ENCODE results near the gene SH3BP1. TPM values are rescaled to one million over a fixed set of nuclear protein-coding genes. Genes with fewer than 3 reads are reported as not detected.
A peak's percentile ranks its signal among the peaks of the same experiment; 100 is the strongest.

The SH3BP1 gene
- total and polyA plus RNA-seq, 2 of the 13 experiments (the other 11 are each of a cell fraction or from before 2014, with no cell fraction given): 8.4 to 18.5 TPM

DNA sequence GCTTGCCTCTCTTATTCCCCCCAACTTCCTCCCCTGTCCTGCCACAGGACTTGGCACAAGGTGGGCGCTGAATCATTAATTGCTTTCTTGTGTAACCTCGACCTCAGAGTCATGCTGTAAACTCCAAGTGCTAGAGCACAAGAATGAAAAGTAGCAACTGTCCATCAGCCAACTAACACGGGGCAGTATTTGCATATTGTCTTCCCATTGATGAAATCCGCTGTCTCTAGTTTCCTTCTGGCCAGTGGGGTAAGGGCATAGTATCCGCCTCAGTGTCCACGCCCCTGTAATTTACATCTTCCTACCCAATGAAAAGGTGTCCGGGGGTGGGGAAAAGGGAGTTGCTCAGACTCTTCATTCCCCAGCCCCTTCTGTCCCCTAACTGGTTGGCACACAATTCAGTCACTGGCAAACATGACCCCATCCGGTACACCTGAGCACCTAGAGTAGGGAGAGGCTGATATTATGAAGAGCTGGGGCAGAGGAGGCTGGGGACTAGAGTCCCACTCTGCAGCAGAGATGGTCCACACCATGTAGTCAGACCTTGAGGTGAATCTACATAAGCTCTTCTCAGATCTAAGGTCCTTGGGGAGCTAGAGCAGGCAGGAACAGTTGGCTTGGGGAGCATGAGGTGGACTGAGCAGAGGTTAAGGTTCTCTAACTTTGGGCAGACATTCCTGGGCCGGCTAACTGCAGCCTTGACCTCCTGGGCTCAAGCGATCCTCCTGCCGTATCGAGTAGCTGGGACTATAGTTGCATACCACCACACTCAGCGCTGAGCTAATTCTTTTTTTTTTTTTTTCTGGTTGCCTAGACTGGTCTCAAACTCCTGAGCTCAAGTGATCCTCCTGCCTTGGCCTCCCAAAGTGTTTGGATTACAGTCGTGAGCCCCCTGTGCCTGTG lies 37.7 kb upstream of the SH3BP1 start (continued):
- TF ChIP-seq, protein P1, sequence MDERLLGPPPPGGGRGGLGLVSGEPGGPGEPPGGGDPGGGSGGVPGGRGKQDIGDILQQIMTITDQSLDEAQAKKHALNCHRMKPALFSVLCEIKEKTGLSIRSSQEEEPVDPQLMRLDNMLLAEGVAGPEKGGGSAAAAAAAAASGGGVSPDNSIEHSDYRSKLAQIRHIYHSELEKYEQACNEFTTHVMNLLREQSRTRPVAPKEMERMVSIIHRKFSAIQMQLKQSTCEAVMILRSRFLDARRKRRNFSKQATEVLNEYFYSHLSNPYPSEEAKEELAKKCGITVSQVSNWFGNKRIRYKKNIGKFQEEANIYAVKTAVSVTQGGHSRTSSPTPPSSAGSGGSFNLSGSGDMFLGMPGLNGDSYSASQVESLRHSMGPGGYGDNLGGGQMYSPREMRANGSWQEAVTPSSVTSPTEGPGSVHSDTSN (CRISPR knock-in tag; IDR thresholded peaks at IDR 0.05): peak; percentile 87
- 0 out of 2 replicates have a peak, but pooled peaks have one; percentile 8 for TF ChIP-seq HDAC1 (CRISPR knock-in tag; IDR thresholded peaks at IDR 0.05)
- peak; percentile 37; the same call in 1 of the 2 replicates for TF ChIP-seq ATF1 (CRISPR knock-in tag; IDR thresholded peaks at IDR 0.05)
- TF ChIP-seq, protein P2, sequence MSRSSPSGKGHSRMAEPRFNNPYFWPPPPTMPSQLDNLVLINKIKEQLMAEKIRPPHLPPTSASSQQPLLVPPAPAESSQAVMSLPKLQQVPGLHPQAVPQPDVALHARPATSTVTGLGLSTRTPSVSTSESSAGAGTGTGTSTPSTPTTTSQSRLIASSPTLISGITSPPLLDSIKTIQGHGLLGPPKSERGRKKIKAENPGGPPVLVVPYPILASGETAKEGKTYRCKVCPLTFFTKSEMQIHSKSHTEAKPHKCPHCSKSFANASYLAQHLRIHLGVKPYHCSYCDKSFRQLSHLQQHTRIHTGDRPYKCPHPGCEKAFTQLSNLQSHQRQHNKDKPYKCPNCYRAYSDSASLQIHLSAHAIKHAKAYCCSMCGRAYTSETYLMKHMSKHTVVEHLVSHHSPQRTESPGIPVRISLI (CRISPR knock-in tag; IDR thresholded peaks at IDR 0.05; ENCODE audit: borderline replicate concordance): peak; percentile 69
- TF ChIP-seq CREB1 (IDR thresholded peaks at IDR 0.05): peak; percentile 64; the same call in 1 of the 2 replicates
- peak; percentile 67 for TF ChIP-seq CREB1 (CRISPR knock-in tag; IDR thresholded peaks at IDR 0.05)
- TF ChIP-seq ZNF251 (CRISPR knock-in tag; IDR thresholded peaks at IDR 0.05): no peak
- TF ChIP-seq ZNF232 (CRISPR knock-in tag; IDR thresholded peaks at IDR 0.05; ENCODE audit: borderline replicate concordance): 0 out of 2 replicates have a peak, but pooled peaks have one; percentile 30
- TF ChIP-seq, protein P3, sequence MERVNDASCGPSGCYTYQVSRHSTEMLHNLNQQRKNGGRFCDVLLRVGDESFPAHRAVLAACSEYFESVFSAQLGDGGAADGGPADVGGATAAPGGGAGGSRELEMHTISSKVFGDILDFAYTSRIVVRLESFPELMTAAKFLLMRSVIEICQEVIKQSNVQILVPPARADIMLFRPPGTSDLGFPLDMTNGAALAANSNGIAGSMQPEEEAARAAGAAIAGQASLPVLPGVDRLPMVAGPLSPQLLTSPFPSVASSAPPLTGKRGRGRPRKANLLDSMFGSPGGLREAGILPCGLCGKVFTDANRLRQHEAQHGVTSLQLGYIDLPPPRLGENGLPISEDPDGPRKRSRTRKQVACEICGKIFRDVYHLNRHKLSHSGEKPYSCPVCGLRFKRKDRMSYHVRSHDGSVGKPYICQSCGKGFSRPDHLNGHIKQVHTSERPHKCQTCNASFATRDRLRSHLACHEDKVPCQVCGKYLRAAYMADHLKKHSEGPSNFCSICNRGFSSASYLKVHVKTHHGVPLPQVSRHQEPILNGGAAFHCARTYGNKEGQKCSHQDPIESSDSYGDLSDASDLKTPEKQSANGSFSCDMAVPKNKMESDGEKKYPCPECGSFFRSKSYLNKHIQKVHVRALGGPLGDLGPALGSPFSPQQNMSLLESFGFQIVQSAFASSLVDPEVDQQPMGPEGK (CRISPR knock-in tag; IDR thresholded peaks at IDR 0.05): peak; percentile 41; the same call in 1 of the 2 replicates
- no peak for TF ChIP-seq MAF1 (CRISPR knock-in tag; IDR thresholded peaks at IDR 0.05; ENCODE audit: borderline replicate concordance)
- no peak for TF ChIP-seq ZKSCAN8 (CRISPR knock-in tag; IDR thresholded peaks at IDR 0.05; ENCODE audit: borderline replicate concordance)
- 0 out of 2 replicates have a peak, but pooled peaks have one; percentile 16 for TF ChIP-seq ZNF619 (CRISPR knock-in tag; IDR thresholded peaks at IDR 0.05)
- no peak for TF ChIP-seq ZNF839 (CRISPR knock-in tag; IDR thresholded peaks at IDR 0.05; ENCODE audit: borderline replicate concordance)
- no peak for TF ChIP-seq ZNF672 (CRISPR knock-in tag; IDR thresholded peaks at IDR 0.05)
- no peak; the same call in 1 of the 2 replicates for TF ChIP-seq MED1 (CRISPR knock-in tag; IDR thresholded peaks at IDR 0.05)
- TF ChIP-seq AGO1 (IDR thresholded peaks at IDR 0.05; ENCODE audit: low read depth, low read length, poor library complexity, severe bottlenecking): no peak
- TF ChIP-seq, protein P4, sequence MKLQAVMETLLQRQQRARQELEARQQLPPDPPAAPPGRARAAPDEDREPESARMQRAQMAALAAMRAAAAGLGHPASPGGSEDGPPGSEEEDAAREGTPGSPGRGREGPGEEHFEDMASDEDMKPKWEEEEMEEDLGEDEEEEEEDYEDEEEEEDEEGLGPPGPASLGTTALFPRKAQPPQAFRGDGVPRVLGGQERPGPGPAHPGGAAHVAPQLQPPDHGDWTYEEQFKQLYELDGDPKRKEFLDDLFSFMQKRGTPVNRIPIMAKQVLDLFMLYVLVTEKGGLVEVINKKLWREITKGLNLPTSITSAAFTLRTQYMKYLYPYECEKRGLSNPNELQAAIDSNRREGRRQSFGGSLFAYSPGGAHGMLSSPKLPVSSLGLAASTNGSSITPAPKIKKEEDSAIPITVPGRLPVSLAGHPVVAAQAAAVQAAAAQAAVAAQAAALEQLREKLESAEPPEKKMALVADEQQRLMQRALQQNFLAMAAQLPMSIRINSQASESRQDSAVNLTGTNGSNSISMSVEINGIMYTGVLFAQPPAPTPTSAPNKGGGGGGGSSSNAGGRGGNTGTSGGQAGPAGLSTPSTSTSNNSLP (IDR thresholded peaks at IDR 0.05; ENCODE audit: low read depth, low read length): peak; percentile 39; the same call in 1 of the 2 replicates
- 0 out of 2 replicates have a peak, but pooled peaks have one; percentile 20 for TF ChIP-seq BCL6 (CRISPR knock-in tag; IDR thresholded peaks at IDR 0.05)
- TF ChIP-seq, protein P5, sequence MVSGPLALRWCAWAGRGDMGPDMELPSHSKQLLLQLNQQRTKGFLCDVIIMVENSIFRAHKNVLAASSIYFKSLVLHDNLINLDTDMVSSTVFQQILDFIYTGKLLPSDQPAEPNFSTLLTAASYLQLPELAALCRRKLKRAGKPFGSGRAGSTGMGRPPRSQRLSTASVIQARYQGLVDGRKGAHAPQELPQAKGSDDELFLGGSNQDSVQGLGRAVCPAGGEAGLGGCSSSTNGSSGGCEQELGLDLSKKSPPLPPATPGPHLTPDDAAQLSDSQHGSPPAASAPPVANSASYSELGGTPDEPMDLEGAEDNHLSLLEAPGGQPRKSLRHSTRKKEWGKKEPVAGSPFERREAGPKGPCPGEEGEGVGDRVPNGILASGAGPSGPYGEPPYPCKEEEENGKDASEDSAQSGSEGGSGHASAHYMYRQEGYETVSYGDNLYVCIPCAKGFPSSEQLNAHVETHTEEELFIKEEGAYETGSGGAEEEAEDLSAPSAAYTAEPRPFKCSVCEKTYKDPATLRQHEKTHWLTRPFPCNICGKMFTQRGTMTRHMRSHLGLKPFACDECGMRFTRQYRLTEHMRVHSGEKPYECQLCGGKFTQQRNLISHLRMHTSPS (CRISPR knock-in tag; IDR thresholded peaks at IDR 0.05; ENCODE audit: low read depth): 0 out of 2 replicates have a peak, but pooled peaks have one; percentile 32
- TF ChIP-seq ZNF564 (CRISPR knock-in tag; IDR thresholded peaks at IDR 0.05): no peak

All from HepG2 (cell line).